DMS 273 (cell line): Measurements from ENCODE around the gene KCNJ11.

Source experiments
- DNase-seq: peaks from one replicate; lab custom pipeline; 2025; ENCODE audit not compliant: unreplicated experiment; lab: John Stamatoyannopoulos, UW

KCNJ11 gene

DNA sequence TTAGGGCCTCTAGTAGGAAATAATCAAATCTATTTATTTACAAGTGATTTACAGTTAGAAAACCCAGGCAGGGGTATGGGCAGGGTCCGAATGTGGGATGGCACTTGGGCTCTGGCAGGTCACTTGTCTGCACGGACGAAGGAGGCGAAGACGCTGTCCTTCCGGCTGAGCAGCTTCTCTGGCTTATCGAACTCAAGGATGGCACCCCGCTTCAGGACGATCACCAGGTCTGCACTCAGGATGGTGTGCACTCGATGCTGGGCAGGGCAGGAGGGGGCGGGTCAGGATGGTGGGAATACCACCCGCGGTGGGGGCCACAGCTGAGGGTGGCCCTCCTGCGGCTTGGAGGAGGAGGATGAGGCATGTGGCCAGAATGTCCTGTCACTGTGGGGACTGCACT is 4.4 kb upstream of the KCNJ11 start:
- DNase-seq: no peak

DNA sequence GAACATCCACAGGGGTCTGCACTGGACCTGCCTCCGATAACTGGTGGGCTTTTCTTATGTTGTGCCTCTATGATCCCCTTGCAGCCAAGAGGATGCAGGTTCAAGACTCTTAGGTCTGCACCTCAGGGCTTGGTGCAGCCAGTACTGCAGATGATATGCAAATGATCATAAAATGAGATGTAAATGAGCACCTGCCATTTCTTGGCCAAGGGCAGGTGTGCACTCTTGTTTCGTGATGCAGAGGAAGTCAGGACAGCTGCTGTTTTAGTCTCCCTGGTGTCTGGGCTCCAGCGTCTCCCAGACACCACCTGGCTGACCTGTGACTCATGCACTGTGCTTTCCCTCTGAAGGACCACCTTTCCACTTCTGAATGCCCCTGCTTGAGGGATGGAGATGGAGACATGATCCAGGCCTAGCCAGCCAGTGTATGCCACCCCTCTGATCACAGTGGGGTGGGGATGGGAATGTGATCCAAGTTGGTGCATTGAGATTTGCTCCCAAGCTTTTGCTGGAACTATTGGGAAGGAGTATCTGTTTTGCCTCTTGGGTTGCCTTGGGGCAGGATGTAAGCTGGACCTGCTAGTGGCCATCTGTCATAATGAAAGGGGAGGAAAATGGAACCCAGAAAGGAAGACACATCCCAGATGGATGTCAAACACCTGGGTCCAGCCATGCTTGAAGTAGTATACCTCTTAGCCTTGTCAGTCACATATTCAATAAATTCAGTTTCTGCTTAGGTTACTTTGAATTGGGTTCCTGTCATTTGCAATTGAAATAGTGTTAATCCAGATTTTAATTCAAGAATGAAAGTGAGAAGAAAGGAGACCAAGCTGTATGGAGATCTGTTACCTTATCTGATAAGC is 3.3 kb upstream of the KCNJ11 start:
- no peak for DNase-seq

DNA sequence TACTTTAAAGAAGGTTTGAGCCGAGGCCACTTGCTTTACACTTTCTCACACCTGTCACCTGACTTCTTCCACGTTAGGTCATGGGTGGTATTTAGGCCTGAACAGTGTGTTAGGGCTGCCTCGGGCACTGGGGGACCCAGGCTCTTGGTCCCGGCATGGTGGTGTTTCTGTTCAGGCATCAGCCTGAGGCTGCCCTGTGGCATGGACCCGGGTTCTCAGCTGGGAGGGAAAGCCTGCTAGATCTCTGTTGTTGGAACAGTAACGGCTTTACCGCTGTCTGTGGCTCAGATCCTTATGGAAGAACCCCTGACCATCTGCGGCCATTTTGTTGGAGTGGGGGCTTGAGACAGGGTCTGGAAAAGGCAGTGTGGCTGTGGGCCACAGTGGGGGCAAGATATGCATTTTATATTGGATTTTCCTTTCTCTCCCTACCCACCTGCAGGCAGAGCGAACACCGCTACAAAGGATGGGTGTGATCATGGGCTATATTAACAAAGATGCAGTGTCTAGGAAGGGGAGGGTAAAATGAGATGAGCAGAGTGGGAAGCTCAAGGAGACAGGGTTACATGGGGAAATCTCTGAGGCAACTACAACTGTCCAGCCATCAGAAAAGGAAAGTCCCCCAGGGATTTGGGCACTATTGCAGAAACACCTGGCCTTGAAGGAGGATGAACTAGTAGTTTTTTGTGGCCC is 1.6 kb upstream of the KCNJ11 start:
- no peak for DNase-seq

DNA sequence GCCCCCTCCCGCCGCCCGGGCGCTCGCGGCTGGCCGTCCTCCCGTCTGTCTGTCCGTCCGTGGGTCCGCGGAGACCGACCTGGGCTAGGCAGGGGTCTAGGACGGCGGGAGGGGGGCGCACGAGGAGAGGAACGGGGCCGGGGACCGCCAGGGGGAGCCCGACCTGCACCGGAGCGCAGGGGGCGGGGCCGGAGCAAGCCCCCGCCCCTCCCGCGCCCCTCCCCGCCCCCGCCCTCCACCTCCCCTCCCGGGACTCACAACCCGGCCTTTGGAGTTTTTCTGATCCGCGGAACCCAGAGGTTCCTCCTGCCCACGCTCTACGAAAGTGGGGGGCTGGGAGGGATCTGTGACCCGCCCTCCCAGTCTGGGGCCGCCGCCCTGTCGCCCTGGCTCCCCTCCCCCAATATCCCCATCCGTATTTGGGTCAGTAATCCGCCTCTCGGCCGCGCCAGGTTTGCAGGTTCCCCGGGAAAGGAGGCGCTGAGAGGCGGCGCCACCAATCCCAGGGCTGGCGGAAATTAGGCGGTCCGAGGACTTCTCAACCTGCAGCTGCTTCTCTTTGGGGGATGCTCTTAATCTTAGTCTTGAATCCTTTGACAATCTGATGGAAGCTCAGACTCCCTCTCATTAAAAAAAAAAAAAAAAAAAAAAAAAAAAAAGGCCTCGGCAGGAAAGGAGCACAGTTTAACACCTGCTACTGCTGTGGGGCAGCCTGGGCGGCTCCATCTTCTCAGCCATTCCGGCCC is 925 bp upstream of the KCNJ11 start:
- DNase-seq: peak; percentile 81

DNA sequence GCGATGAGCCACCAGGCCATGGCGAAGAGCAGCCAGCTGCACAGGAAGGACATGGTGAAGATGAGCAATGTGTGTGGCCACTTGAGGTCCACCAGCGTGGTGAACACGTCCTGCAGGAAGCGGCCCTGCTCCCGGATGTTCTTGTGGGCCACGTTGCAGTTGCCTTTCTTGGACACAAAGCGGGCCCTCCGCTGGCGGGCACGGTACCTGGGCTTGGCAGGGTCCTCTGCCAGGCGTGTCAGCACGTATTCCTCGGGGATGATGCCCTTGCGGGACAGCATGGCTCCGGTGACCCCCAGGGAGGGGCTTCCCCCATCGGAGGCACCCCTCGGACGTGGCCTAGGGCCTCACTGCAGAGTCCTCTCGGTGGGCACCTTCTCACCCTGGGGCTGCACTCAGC is 648 bp downstream of the KCNJ11 start:
- no peak for DNase-seq

DNA sequence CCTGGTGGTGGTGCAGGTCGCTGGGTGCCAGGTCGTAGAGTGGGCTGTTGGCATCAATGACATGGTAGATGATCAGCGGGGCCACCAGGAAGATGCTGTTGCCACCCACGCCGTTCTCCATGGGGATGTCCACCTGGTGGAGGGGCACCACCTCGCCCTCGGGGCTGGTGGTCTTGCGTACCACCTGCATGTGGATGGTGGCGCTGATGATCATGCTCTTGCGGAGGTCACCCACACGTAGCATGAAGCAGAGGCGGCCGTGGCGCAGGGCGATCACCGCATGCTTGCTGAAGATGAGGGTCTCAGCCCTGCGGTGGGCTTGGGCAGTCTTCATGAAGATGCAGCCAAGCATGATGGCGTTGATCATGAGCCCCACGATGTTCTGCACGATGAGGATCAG is 1.2 kb downstream of the KCNJ11 start:
- DNase-seq: no peak

DNA sequence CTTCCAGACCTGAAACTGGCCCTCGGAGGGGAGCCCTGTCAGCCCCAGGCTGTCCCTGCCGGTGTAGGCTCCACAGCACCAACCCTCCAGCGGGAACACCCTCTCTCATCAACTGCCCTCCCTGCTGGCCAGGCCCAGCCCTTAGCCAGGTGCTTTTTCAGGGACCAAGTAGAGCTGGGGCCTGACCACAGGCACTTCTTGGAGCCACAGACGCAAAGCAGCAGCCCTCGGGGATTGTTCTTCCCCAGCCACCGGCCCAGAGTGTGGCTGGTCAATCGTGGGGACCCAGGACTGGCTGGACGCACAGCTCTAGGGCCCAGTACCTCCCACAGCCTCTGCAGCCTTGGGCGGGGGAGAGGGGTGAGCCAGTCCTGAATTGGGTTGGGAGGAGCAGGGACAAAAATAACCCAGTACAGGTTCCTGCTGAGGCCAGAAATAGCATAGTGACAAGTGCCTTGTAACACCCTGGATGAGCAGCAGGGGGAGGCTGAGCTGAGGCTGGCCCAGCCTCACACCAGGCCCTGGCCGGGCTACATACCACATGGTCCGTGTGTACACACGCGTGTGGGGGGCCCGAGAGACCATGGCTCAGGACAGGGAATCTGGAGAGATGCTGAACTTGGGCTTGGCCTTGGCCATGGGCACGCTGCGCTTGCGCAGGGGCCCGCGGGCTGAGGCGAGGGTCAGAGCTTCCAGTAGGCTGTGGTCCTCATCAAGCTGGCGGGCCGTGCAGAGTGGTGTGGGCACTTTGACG is 2.0 kb downstream of the KCNJ11 start:
- peak; percentile 74 for DNase-seq

DNA sequence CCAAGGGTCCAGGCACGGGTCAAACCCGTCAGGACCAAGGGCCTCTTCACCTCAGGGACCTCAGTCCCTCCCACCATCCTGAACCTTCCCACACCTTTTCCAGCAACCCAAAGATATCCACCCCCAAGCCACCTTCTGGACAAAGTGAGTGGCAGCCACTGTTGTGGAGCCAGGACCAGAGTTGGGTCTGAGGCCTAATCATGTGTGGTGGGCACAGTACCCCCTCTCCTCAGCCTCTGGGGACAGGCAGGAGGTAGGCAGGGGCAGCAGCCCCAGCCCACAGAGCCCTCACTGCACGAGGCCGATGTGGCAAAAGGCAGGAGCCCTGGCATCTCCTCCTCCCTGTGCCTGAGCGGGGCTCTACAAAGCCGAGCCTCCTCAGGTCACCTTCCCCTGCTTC is 2.5 kb downstream of the KCNJ11 start:
- no peak for DNase-seq

DNA sequence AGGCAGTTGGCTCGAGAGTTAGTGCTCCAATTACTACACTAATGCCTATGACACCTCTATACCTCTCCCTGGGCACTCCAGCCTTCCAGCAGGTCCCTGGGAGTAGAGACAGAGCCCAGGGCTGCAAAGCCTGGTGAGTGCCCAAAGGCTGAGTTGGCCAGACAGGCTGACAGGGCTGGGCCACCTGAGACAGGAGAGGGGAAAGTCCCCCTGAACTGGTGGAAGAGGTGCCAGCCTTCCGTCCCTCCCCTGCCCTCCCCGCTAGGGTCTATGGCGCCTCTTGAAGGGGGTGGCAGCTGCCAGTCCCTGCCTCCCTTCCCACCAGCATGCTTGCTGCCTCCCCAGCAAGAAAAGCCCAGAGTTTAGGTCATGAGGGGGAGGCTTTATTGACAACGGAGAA is 3.0 kb downstream of the KCNJ11 start:
- no peak for DNase-seq

DNA sequence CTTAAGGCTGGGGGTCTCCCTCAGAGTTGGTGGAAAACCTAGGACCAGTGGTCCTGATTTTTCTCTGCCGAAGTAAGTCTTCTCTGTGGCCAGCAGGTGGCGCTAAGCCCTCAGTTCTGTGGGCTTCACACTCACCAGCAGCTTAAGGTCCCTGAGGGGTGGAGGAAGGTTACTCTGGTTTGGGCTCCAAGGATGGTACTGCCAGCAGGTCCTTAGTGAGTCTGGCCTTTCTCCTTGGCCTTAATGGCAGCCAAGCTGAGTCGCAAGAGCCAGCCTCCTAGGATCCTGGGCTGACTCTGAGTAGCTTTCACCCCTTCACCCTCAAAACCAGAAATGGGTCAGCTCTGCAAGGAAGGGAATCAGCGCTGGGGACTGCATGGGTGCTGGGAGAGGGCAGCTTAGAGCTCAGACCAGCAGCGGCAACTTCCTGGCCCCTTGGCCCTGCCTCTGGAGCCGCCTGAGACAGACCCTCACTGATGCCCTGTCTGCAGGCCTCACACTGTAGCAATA is 4.4 kb downstream of the KCNJ11 start:
- peak; percentile 88 for DNase-seq

DNA sequence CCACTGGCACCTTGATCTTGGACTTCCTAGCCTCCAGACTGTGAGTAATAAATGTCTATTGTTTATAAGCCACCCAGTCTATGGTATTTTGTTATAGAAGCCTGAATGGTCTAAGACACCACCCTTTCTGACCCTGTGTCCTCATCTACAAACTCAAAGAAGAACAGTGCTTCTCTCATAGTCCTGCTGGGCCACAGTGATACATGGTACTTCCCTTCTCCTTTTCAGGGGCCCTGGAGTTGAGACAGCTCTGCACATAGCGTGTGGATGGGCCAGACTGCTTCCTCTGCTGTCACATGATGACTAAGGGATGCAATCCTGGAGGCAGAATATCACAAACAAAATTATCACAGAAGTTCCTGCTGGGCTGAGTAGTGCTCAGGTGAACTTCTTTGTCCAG is 5.0 kb downstream of the KCNJ11 start:
- no peak for DNase-seq

DNA sequence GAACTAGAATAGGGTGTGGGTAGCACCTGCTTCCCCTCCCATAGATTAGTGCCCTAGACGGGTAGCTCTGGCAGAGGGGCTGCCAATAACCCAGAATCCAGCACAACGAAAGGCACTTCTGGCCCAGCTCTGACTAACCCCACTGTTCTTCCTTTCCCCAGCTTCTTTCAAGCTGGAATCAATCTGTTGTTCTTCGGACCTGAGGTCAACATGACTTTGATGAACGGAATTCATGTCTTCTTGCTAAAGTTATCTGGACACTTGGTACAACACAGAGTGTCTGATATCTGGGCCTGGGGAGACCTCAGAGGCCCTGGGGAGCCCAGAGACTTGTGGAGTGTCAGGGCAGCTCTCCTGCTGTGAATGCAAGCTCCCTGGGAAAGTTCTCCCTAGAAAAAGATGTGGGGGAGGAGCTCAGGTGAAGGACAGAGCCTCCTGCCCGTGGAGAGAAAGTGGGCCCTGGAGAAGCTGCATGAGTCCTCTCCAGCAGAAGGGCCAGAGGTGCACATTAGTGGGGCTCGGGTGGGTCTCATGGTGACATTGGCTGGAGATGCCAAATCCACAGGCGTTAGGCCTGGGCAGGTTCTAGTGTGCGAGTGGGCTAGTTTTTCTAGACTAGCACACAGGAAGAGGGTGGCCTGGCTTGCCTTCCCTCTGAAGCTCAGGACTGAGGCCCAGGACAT is 6.3 kb downstream of the KCNJ11 start:
- DNase-seq: no peak

DNA sequence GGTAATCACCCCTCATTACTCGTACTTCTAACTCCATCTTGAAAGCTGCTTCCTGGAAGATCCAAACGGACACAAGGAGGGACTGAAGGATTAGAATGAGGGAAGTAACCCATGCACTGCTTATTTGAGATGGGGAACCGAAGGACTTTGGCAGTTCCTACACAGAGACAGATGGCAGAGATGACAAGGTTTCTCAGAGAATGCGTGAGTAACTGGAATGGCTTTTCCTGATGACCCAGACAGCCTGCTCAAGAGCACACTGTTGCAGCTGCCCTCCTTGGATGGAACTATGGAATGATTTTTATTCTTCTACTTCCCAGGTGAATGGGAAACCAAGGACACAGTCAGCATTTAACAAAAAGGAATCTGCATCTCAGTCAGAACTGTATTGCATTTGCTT is 7.3 kb downstream of the KCNJ11 start:
- peak; percentile 7 for DNase-seq

DNA sequence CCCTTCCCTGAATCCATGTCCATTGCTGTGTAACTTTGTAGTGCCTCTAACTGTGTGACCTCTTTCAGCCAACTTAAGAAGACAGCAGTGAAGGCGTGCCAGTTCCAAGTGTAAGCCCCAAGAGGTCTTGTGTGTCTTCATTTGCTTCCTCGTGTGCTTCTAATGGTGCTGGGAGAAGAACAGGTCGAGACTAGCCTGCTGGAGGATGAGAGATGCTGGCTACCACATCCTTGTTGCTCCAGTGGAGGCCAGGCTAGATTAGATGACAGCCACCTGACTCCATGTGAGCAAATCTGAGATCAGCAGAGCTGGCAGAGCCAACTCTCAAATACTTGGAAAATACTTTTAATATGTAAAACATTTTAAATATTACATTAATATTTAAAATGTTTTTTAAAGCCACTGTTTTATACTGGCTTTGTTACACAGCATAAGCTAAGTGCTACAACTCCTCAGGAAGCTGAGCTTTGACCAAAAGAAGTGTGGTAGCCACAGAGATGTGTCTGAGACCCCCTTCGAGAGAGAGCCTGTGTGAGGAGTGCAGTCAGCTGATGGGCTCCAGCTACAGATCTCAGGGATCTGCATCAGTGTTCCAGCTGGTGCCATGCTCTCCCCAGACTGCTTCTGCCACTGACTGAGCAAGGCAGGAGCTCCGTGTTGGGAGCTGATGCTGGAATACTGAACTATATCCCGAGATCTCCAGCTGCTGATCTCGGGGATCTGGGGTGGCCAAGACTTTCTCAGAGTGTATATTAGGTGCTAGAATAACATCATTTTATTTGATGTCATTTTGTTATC is 8.9 kb downstream of the KCNJ11 start:
- no peak for DNase-seq

DNA sequence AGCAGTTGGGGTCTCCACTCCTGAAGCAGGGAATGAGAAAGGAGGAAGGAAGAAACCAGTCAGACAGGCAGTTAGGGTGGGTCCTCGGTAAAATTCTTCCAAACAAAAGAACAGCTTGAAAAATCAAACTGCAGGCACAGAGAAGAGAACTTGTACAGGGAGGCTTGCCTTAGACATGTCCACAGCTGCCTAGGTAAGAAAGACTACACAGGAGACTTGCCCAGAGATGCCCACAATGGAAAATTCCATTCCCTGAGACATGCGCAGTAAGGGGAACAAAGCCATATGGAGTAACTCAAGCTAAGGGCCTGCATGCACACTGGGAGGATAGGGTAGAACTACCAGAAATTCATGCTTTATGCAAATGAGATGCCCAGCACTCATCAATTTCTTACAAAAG is 9.8 kb downstream of the KCNJ11 start:
- no peak for DNase-seq

DNA sequence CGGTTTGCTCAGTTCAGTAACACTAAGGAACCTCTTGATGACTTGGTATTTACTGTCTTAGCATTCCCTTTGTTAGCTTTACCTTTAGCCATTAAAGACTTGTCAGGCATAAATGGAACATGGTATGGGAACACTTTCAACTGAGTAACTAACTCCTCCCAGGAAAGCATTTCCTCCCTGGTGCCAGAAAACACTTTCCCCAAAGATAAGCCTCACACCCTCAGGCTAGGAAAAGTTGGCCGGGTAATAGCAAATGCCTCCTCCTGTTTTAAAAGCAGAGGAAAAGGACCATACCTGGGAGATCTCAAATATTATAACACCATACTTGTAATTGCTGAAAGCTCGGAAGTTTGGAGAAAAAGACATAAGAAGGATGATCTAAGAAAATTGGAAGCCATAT is 12.0 kb downstream of the KCNJ11 start:
- no peak for DNase-seq

DNA sequence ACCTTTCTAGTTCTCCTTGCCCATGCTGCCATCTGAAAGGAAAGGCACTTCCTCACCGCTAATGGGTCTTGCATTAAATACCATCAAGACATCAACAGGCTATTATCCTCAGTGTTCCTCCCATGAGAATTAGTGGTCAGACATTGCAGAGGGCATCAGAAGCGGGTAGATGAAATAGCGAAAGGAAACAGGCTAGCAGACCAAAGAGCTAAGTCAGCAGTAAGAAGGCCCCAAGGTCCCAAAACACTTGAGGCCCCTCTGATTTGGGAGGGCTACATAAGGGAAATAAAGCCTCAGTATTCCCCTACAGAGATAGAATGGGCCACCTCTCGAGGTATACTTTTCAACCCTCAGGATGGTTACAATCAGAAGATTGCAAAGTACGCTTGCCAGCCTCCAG is 12.9 kb downstream of the KCNJ11 start:
- DNase-seq: no peak

DNA sequence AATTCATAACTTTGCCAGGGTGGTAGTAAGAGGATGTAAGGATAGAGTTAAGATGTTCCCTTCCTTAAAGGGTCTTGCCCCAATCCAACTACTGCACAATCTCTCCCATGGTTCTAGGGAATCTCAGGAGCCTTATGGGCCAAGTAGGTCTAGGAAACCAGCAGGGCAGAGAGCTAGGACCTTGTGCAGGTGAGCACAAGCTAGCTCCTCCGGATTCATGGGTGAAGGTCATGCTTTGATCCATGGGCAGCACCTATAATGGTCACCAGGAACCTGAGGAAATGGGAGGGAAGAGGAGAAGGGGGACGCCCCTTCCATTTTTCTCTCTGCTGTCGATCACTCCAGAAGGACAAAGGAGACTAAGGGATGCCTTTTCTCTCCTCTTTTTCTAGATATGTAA is 16.8 kb downstream of the KCNJ11 start:
- peak; percentile 38 for DNase-seq

DNA sequence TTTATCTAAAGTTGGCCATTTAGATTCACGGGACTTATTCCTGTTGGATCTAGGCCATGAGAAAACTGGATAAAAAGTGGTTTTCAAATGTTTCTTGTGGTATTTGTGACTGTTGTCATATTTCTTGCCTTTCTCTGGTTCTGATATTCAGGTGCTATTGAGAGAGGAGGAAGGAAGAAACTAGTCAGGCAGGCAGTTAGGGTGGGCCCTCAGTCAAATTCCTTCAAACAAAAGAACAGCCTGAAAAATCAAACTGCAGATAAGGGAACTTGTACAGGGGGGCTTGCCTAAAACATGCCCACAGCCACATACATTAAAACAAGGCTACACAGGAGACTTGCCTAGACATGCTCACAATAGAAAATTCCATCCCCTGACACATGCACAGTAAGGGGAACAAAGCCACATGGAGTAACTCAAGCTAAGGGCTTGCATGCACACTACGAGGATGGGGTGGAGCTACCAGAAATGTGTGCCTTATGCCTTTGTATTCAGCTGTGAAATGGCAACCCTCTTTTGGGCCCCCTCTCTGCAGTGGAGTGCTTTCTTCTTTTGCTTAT is 18.7 kb downstream of the KCNJ11 start:
- no peak for DNase-seq
